Fibroblast of lung (primary cell): ENCODE results near the gene STK10. TPM values are rescaled to one million over a fixed set of nuclear protein-coding genes. Genes with fewer than 3 reads are reported as not detected.

Experiments
- DNase-seq, 2 donors: peaks; one replicate each; pipeline versions ENCODE4 v3.0.0 to v3.0.0-alpha.2; 2010; ENCODE audit warnings: low read depth in 2 of 2
- H2AFZ ChIP-seq: 2 replicates; pipeline ENCODE4 v1.5.1; 2012; ENCODE audit warnings: low read length, control low read depth, inconsistent platforms
- H3K27ac ChIP-seq: 2 replicates; pipeline ENCODE4 v1.5.1; 2011; ENCODE audit warnings: low read length, control low read depth; ENCODE audit not compliant: insufficient read depth
- H3K27me3 ChIP-seq: 2 replicates; pipeline ENCODE4 v1.5.1; 2011; ENCODE audit warnings: mild to moderate bottlenecking, low read length; ENCODE audit not compliant: control insufficient read depth, insufficient read depth
- H3K36me3 ChIP-seq: 2 replicates; pipeline ENCODE4 v1.5.1; 2011; ENCODE audit warnings: low read length; ENCODE audit not compliant: control insufficient read depth, insufficient read depth
- H3K4me1 ChIP-seq: 2 replicates; pipeline ENCODE4 v1.5.1; 2011; ENCODE audit warnings: low read length; ENCODE audit not compliant: control insufficient read depth, insufficient read depth; ENCODE audit errors: extremely low read depth
- H3K4me2 ChIP-seq: 2 replicates; pipeline ENCODE4 v1.5.1; 2011; ENCODE audit warnings: low read length, control low read depth; ENCODE audit not compliant: insufficient read depth; ENCODE audit errors: extremely low read depth
- H3K4me3 ChIP-seq, 4 experiments: fragments of 200-600 bp in 1 of 4; sonication (generic) in 1 of 4; replicated peaks in 1 of 4; 2 replicates each; pipeline ENCODE4 v1.5.1; 2011 to 2016; ENCODE audit warnings: low read length in 4 of 4, low read depth in 3 of 4, mild to moderate bottlenecking in 3 of 4, control low read depth in 2 of 4, inconsistent platforms in 1 of 4, mixed read lengths in 1 of 4; ENCODE audit not compliant: insufficient read depth in 1 of 4; ENCODE audit errors: control extremely low read depth in 1 of 4
- H3K79me2 ChIP-seq: 2 replicates; pipeline ENCODE4 v1.5.1; 2012; ENCODE audit warnings: mild to moderate bottlenecking, low read length, inconsistent platforms; ENCODE audit not compliant: control insufficient read depth, insufficient read depth
- H3K9ac ChIP-seq: 2 replicates; pipeline ENCODE4 v1.5.1; 2011; ENCODE audit warnings: mild to moderate bottlenecking, low read length, control low read depth; ENCODE audit not compliant: insufficient read depth
- H3K9me3 ChIP-seq: 2 replicates; pipeline ENCODE4 v1.5.1; 2012; ENCODE audit warnings: low read depth, low read length; ENCODE audit not compliant: control insufficient read depth, insufficient read depth
- H4K20me1 ChIP-seq: 2 replicates; pipeline ENCODE4 v1.5.1; 2011; ENCODE audit warnings: low read length; ENCODE audit not compliant: control insufficient read depth, insufficient read depth; ENCODE audit errors: extremely low read depth
- CTCF ChIP-seq, 2 donors: IDR thresholded peaks in 1 of 2; conservative IDR thresholded peaks in 1 of 2; 1 replicate in 1 of 2; 2 replicates in 1 of 2; pipeline ENCODE4 v1.5.1; 2011 to 2012; ENCODE audit warnings: low read length in 2 of 2, control low read depth in 1 of 2, inconsistent platforms in 1 of 2, low read depth in 1 of 2, mild to moderate bottlenecking in 1 of 2
- EZH2 ChIP-seq: IDR thresholded peaks from 2 replicates; pipeline ENCODE4 v1.5.1; 2012; ENCODE audit warnings: low read length, control low read depth, mild to moderate bottlenecking; ENCODE audit errors: missing control alignments
- polyA plus RNA-seq, 2 donors: library from polyadenylated mRNA; depleted of rRNA in 1 of 2; stranded (reverse) in 1 of 2; unstranded in 1 of 2; fragments of >200 nt; gene quantifications; 2 replicates each; pipeline ENCODE4 v1.2.1, GENCODE V29; 2011 to 2012; ENCODE audit warnings: missing spikeins in 1 of 2
- total RNA-seq: library from RNA; depleted of rRNA; stranded (reverse); fragments of >200 nt; gene quantifications from 2 replicates; pipeline ENCODE4 v1.2.1, GENCODE V29; 2014

STK10 gene
- total and polyA plus RNA-seq, 2 donors (not counting 1 experiment from before 2014, with no cell fraction given): 8.9 to 16.0 TPM

DNA sequence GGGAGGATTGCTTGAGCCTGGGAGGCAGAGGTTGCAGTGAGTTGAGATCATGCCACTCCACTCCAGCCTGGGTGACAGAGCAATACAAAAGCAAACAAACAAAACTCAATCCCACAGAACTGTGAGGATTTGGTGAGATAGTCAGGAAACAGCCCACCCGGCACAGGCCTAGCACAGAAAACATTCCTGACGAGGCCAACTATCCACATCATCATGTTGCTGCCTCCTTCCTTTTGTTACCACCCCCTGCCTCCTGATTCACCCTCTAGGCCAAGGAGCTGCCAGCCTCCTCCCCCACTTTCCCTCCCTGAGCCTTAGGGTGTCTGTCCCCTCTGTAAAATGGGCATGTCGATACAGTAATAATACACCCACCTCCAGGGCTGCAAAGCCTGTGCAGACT is 39.0 kb downstream of the STK10 start:
- Histone ChIP-seq H3K9me3 (no peaks in the 10 kb centered on the region), H3K4me1 (no peaks in the 10 kb centered on the region), H4K20me1 (no peaks in the 10 kb centered on the region), H3K27me3 (no peaks in the 10 kb centered on the region), H3K4me3 (no peak overlapping the region), H3K79me2 (peaks cover 3% of the 10 kb centered on the region), H3K27ac (no peak overlapping the region), H3K4me2 (no peak overlapping the region), H3K9ac (no peak overlapping the region), H2AFZ (no peak overlapping the region), H3K36me3 (no peaks in the 10 kb centered on the region)
- DNase-seq: peak; percentile 43 to 82
- TF ChIP-seq CTCF (conservative IDR thresholded peaks at IDR 0.05 in 1 of 2, IDR thresholded peaks at IDR 0.05 in 1 of 2; ENCODE audit: low read depth in 1 of 2, low read length in 2 of 2) (no peak), EZH2 (no peak)

DNA sequence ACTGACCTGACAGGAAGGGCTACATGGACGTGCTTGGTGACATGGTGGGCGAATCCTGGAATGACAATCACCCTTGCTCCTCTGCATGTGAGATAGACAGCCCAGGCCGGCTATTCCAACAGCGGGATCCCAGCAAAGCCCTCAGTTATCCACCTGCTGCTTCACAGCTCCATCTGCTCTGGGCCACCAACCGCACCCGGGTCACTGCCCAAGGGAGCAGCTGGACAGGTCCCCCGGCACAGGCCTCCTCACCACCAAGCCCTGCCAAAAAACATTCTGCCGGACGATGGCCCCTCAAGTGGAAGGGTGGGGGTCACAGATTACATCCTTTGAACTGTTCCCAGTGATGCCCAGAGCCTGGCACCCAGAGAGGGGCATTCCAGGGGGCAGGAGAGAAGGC is 39.6 kb downstream of the STK10 start:
- H3K79me2 ChIP-seq: peaks cover 6% of the 10 kb centered on the region
- no peaks in the 10 kb centered on the region for H3K36me3 ChIP-seq
- no peak overlapping the region for H2AFZ ChIP-seq
- no peaks in the 10 kb centered on the region for H3K9me3 ChIP-seq
- no peak overlapping the region for H3K4me2 ChIP-seq
- DNase-seq: no peak
- no peak overlapping the region for H3K9ac ChIP-seq
- H3K27ac ChIP-seq: no peak overlapping the region
- H4K20me1 ChIP-seq: no peaks in the 10 kb centered on the region
- H3K27me3 ChIP-seq: no peaks in the 10 kb centered on the region
- no peak for TF ChIP-seq CTCF (conservative IDR thresholded peaks at IDR 0.05 in 1 of 2, IDR thresholded peaks at IDR 0.05 in 1 of 2; ENCODE audit: low read depth in 1 of 2, low read length in 2 of 2)
- TF ChIP-seq EZH2: no peak
- no peak overlapping the region for H3K4me3 ChIP-seq
- H3K4me1 ChIP-seq: no peaks in the 10 kb centered on the region

- H3K4me2 ChIP-seq: no peak overlapping the region
- no peak overlapping the region for H2AFZ ChIP-seq
- no peak for DNase-seq
- H3K4me3 ChIP-seq: no peak overlapping the region
- H4K20me1 ChIP-seq: no peaks in the 10 kb centered on the region
- no peaks in the 10 kb centered on the region for H3K36me3 ChIP-seq
- H3K27ac ChIP-seq: no peak overlapping the region
- no peak overlapping the region for H3K9ac ChIP-seq
- TF ChIP-seq EZH2 (no peak), CTCF (conservative IDR thresholded peaks at IDR 0.05 in 1 of 2, IDR thresholded peaks at IDR 0.05 in 1 of 2; ENCODE audit: low read depth in 1 of 2, low read length in 2 of 2) (no peak)
- H3K4me1 ChIP-seq: no peaks in the 10 kb centered on the region
- peaks cover 6% of the 10 kb centered on the region for H3K79me2 ChIP-seq
- H3K9me3 ChIP-seq: no peaks in the 10 kb centered on the region
- H3K27me3 ChIP-seq: no peaks in the 10 kb centered on the region
These were observed 40.2 kb downstream of the STK10 start for GRCh38 chr5:172147857-172148256.
